Limb (tissue), 2 donors: ENCODE results near the gene GALNT11.
"Not testable (repeated sequence)": the region's sequence is repeated elsewhere in the genome, so short reads cannot be mapped to it uniquely, and the experiment has no call there.

Experiments
- DNase-seq, 2 donors: peaks; one replicate each; pipeline ENCODE4 v3.0.0-alpha.2; 2016; ENCODE audit errors: extremely low spot score in 2 of 2

Gene GALNT11

GRCh38 chr7:152074673-152075072, 49.2 kb downstream of the GALNT11 start:
- no peak for DNase-seq

DNA sequence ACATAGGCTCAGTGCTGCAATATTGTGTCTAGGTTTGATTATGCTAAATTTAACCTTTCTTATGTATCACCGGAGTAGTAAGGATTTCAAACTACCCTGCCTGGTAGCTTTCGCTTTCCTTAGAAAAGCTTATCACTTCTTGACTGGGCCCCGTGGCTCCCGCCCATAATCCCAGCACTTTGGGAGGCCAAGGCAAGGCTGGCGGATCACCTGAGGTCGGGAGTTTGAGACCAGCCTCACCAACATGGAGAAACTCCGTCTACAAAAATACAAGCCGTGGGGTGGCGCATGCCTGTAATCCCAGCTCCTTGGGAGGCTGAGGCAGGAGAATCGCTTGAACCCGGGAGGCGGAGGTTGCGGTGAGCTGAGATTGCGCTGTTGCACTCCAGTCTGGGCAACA, 49.9 kb downstream of the GALNT11 start:
- DNase-seq, result not testable (repeated sequence)

GRCh38 chr7:152076324-152076821, 50.9 kb downstream of the GALNT11 start:
- DNase-seq, result no peak

GRCh38 chr7:152076940-152077933, 51.8 kb downstream of the GALNT11 start:
- no peak for DNase-seq

DNA sequence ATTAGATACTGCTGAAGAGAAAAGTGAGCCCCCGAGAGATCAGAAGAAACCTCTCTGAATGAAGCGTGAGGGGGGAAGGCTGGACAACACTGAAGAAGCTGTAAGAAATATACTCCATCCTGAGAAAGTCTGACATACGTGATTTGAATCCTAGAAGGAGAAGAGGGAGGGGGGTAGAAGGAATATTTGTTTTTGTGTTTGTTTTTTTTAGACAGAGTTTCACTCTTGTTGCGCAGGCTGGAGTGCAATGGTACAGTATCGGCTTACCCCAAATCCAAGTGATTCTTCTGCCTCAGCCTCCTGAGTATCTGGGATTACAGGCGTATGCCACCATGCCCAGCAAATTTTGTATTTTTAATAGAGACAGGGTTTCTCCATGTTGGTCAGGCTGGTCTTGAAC, 52.6 kb downstream of the GALNT11 start:
- DNase-seq, result no peak

- DNase-seq, result no peak
These were observed 53.3 kb downstream of the GALNT11 start for GRCh38 chr7:152078786-152079185.

DNA sequence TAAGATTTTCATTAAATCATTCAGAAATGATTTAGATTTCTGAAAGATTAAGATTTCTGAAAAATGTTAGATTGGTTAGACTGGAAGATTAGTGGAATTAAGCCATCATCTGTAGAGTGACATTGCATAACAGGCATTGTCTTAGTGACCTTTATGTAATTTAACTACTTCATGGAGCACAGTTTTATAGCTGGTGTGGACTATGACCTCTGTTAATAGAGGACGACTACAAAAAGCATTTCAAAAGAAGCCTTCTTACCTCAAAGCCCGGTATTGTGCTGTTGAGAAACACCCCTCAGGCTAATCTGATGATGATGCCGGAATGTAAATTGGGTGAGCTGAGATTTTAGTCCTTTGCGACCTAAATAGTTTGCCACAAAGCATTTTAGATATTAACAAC, 55.6 kb downstream of the GALNT11 start:
- no peak for DNase-seq

GRCh38 chr7:152082073-152082721, 56.7 kb downstream of the GALNT11 start:
- DNase-seq, result not testable (repeated sequence)

- DNase-seq, result no peak
These were observed 59.7 kb downstream of the GALNT11 start for GRCh38 chr7:152085131-152085530.

GRCh38 chr7:152086513-152086912, 61.0 kb downstream of the GALNT11 start:
- DNase-seq, result no peak

GRCh38 chr7:152089183-152089582, 63.7 kb downstream of the GALNT11 start:
- DNase-seq, result no peak

GRCh38 chr7:152090747-152091146, 65.3 kb downstream of the GALNT11 start:
- DNase-seq, result no peak

- no peak for DNase-seq
These were observed 68.2 kb downstream of the GALNT11 start for GRCh38 chr7:152093717-152094116.

DNA sequence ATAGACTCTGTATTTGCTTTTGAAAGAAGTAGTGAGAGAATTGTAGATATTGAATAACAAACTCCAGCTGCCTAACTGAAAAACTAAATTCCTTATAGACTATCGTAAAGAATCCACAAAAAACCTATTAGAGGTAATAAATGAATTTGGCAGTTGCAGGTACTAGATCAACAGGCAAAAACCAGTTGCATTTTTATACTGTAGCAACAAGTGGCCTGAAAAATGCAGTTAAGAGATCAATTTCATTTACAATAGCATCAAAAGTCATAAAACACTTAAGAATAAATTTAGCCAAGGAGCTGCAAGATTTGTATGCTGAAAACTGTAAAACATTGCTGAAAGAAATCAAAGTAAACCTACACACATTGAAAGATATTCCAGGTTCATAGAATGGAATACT, 70.3 kb downstream of the GALNT11 start:
- no peak for DNase-seq

DNA sequence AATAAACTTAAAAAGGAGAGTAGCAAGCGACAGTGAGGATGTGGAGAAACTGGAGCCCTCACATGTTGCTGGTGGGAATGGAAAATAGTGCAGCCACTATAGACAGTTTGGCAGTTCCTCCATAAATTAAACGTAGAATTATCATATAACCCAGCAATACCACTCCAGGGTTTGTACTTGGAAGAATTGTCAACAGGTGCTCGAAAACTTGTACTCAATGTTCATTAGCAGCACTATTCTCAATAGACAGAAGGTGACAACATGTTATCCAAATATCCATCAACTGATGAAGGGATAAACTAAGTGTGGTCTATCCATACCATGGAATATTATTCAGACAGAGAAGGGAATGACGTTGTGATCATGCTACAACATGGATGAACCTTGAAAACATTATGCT, 71.9 kb downstream of the GALNT11 start:
- no peak for DNase-seq

DNA sequence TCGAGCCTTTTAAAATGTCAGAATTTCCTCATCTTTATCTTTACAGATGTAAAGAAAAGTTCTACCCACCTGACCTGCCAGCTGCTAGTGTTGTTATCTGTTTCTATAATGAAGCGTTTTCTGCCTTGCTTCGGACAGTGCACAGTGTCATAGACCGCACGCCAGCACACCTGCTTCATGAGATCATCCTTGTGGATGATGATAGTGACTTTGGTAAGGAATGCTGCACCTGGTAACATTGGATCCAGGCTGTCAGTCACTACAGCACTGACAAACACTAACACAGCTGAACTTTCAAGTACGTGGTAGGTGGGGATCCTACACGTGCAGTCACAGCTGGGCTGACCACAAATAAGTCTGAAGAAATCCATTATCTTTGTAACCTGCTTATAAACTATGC, 77.6 kb downstream of the GALNT11 start:
- DNase-seq, result no peak

DNA sequence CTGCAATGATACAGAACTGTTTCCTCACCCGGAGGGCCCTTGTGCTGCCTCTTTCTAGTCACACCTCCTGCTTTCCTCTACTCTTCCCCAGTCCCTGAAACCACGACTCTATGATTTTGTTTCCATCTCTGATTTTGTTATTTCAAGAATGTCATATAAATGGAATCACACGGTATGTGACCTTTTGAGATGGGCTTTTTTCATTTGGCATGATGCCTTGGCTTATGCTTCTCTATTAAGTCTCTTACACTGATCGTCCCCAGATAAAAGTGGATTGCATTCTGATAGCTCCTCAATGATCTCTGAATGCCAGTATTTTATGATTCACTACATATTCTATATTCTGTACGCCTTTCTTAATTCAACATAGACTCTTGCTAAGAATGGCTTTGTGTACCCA, 78.2 kb downstream of the GALNT11 start:
- no peak for DNase-seq

DNA sequence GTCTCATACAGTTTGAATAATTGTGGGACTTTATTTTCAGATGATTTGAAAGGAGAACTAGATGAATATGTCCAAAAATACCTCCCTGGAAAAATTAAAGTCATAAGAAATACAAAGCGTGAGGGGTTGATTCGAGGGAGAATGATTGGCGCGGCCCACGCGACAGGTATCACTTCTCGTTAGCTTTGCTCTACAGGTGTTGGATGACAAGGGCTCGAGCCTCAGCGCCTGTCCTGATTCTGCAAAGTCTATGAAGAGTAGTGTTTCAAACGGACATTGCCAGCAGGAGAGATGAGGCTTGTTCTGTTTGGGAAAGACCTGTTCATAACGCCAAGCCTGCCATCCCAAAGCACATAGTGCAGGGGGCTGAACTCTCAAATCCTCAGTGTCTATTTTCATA, 79.7 kb downstream of the GALNT11 start:
- no peak for DNase-seq

DNA sequence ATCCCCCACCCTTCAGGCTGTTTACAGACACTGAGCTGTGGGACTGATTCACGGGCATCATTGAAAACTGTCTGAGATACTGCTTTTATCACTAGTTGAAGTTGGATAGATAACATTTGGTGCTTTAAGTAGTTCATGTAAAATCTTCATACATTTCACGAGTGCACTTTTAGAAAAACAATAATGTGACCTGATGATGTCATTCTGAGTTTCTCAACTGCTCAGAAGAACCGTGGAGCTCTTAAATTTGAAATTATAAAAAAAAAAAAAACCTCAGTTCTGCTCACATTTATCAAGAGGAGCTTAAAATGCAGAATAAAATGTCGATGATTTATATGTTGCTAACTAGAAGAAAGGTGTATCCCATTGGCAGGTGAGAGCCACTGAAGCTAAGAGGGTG, 81.5 kb downstream of the GALNT11 start:
- no peak for DNase-seq

DNA sequence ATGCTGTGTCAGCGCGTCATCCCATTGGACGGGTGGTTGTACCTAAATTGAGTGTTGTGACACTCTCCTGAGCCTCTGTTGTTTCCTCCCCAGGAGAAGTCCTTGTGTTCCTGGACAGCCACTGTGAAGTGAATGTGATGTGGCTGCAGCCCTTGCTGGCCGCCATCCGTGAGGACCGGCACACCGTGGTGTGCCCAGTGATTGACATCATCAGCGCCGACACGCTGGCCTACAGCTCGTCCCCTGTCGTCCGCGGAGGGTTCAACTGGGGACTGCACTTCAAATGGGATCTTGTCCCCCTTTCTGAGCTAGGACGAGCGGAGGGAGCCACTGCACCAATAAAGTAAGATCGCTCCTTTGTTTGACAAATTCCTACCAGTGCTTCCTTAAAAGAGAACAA, 82.5 kb downstream of the GALNT11 start:
- no peak for DNase-seq

DNA sequence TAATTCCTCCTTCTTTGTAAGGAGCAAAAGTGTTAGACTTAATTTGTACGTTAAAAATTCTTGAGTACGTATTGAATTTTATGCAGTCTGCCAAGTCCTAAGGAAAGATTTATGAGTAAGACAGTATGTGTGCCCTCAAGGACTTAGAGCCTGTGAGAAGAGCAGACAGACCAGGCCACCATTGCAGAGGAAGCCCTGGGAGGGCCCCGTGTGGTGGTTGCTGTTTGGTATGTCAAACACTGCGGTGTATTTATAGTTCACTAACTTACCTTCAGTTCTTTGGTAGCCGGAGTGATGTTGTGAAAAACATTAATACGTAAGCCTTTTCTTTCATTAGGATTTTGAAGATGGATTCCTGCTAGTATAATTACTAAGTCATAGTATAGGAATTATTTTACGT, 82.9 kb downstream of the GALNT11 start:
- DNase-seq, result no peak

DNA sequence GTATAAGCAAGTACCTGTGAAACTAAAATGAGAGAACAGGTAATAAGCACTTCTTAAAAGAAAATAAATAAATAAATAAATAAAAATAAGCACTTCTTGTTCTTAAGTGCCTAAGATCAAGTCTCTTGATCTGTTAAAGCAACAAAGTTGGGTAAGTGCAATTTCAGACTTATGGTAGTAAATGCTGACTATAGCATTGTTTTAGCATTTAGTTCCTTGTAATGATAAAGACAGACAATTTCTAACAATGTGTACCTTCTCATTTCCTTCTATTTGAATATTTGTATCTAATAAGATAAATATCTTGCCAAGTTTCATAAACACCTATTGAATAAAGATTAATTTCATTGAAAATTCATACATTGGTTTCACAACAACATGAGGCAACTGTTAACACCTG, 87.4 kb downstream of the GALNT11 start:
- no peak for DNase-seq
